Neutrophil (primary cell): ENCODE results near the gene ASTN2.

Experiments
- H3K27ac ChIP-seq: fragments of 200-600 bp; sonication (generic); 2 replicates; pipeline ENCODE4 v1.5.1; 2016; ENCODE audit warnings: mild to moderate bottlenecking, moderate library complexity
- H3K27me3 ChIP-seq: fragments of 200-600 bp; sonication (generic); 2 replicates; pipeline ENCODE4 v1.6.0; 2016; ENCODE audit warnings: mild to moderate bottlenecking
- H3K36me3 ChIP-seq: fragments of 200-600 bp; sonication (generic); 2 replicates; pipeline ENCODE4 v1.5.1; 2017
- H3K4me1 ChIP-seq, 2 experiments: fragments of 200-600 bp in 1 of 2; sonication (generic) in 1 of 2; 1 replicate in 1 of 2; 2 replicates in 1 of 2; pipeline versions ENCODE4 v1.5.1 to v1.6.1; 2013 to 2016; ENCODE audit warnings: low read depth in 1 of 2, low read length in 1 of 2, mild to moderate bottlenecking in 1 of 2, moderate library complexity in 1 of 2; ENCODE audit not compliant: control insufficient read depth in 1 of 2, insufficient read depth in 1 of 2
- H3K4me3 ChIP-seq, 2 experiments: fragments of 200-600 bp in 1 of 2; sonication (generic) in 1 of 2; 1 replicate in 1 of 2; 2 replicates in 1 of 2; pipeline ENCODE4 v1.5.1; 2013 to 2016; ENCODE audit warnings: low read depth in 1 of 2, low read length in 1 of 2, mild to moderate bottlenecking in 1 of 2, moderate library complexity in 1 of 2
- H3K9me3 ChIP-seq: fragments of 200-600 bp; sonication (generic); 2 replicates; pipeline ENCODE4 v1.5.1; 2016
- CTCF ChIP-seq: fragments of 200-600 bp; sonication (generic); IDR thresholded peaks from 2 replicates; pipeline ENCODE4 v1.5.1; 2016; ENCODE audit warnings: antibody characterized with exemption

Gene ASTN2

GRCh38 chr9:117134826-117135500 lies 279.9 kb downstream of the ASTN2 start:
- Histone ChIP-seq H3K4me1 (no peaks in the 10 kb centered on the region), H3K36me3 (no peaks in the 10 kb centered on the region), H3K9me3 (no peaks in the 10 kb centered on the region), H3K4me3 (no peak overlapping the region), H3K27ac (no peak overlapping the region), H3K27me3 (no peaks in the 10 kb centered on the region)
- no peak for TF ChIP-seq CTCF

DNA sequence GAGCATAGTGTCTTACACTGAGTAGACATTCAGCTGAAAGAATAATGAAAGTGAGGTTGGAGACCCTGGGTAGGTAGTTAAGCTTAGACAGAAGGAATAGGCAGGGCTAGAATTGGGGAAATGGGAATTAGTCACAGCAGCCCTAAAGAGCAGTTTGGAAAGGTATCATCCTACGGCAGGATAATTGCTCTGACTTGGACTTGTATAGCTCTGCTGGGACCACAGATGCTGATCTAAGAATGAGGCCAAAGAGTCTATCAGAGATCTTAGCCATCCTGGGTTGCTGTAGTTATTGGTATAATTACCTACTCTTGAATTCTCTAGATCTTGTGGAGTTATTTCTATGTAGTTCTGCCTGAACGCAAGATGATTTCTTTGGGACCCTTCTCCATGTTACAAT lies 288.0 kb downstream of the ASTN2 start:
- TF ChIP-seq CTCF = no peak
- no peak overlapping the region for H3K4me3 ChIP-seq

GRCh38 chr9:117125531-117125930 lies 289.3 kb downstream of the ASTN2 start:
- no peaks in the 10 kb centered on the region for H3K9me3 ChIP-seq
- H3K27ac ChIP-seq = no peak overlapping the region
- H3K27me3 ChIP-seq = no peaks in the 10 kb centered on the region
- no peaks in the 10 kb centered on the region for H3K36me3 ChIP-seq
- TF ChIP-seq CTCF = no peak
- no peak overlapping the region for H3K4me3 ChIP-seq
- no peaks in the 10 kb centered on the region for H3K4me1 ChIP-seq

More for the DNA sequence above, 288.0 kb downstream of the ASTN2 start:
- Histone ChIP-seq H3K36me3 (no peaks in the 10 kb centered on the region), H3K27ac (no peak overlapping the region), H3K9me3 (no peaks in the 10 kb centered on the region), H3K4me1 (no peaks in the 10 kb centered on the region), H3K27me3 (no peaks in the 10 kb centered on the region)

DNA sequence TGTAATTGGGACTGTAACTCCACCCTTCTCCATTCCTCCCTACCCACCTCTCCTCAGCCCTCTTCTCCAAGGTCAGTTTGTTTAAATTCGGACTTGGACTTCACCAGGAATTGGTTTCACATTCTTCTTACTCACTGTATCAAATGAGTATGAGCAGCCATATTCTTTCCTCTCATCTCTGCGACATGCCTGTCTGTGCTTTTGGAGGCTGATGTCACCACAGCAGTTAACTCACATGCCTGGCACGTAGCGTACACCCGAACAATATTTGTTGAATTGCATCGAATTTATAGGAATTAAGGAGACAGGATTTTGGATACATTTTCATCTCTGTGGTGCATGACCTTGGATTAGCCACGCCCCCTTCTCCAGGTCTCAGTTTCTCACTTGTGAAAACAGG lies 291.1 kb downstream of the ASTN2 start:
- Histone ChIP-seq H3K27ac (no peak overlapping the region), H3K4me3 (no peak overlapping the region), H3K36me3 (no peaks in the 10 kb centered on the region), H3K9me3 (no peaks in the 10 kb centered on the region), H3K27me3 (no peaks in the 10 kb centered on the region), H3K4me1 (no peaks in the 10 kb centered on the region)
- TF ChIP-seq CTCF = no peak

- Histone ChIP-seq H3K27ac (no peak overlapping the region), H3K4me3 (no peak overlapping the region), H3K9me3 (no peaks in the 10 kb centered on the region), H3K36me3 (no peaks in the 10 kb centered on the region), H3K27me3 (no peaks in the 10 kb centered on the region), H3K4me1 (no peaks in the 10 kb centered on the region)
- TF ChIP-seq CTCF = no peak
Observed at GRCh38 chr9:117122953-117123352, 291.9 kb downstream of the ASTN2 start.
